CD4-positive, alpha-beta T cell treated with Interleukin-17A for 4 hours (primary cell): ENCODE results near the gene SCO2.

Experiments used
- DNase-seq: peaks from one replicate; pipeline ENCODE4 v3.0.0-alpha.2; 2020; ENCODE audit warnings: mixed read lengths

Gene SCO2

GRCh38 chr22:50490531-50491308, 34.7 kb downstream of the SCO2 start:
- peak; percentile 31 for DNase-seq

GRCh38 chr22:50489363-50490243, 35.8 kb downstream of the SCO2 start:
- DNase-seq: no peak

- no peak for DNase-seq
These were observed 36.5 kb downstream of the SCO2 start for GRCh38 chr22:50488886-50489285.

- no peak for DNase-seq
These were observed 37.3 kb downstream of the SCO2 start for GRCh38 chr22:50488006-50488677.

- DNase-seq: no peak
These were observed 38.0 kb downstream of the SCO2 start for GRCh38 chr22:50487290-50488005.

- no peak for DNase-seq
These were observed 38.7 kb downstream of the SCO2 start, which contains the start of gene MIOX for GRCh38 chr22:50486561-50487289. MIOX (plus strand) TSS chr22:50486859; CDS start chr22:50486898, 39 bp downstream.

- DNase-seq: no peak
These were observed 39.9 kb downstream of the SCO2 start for GRCh38 chr22:50485221-50486131.

- no peak for DNase-seq
These were observed 41.2 kb downstream of the SCO2 start for GRCh38 chr22:50483977-50484853.

GRCh38 chr22:50483556-50483955, 41.8 kb downstream of the SCO2 start:
- no peak for DNase-seq

- DNase-seq: no peak
These were observed 42.3 kb downstream of the SCO2 start for GRCh38 chr22:50483106-50483505.

GRCh38 chr22:50482107-50483074, 43.0 kb downstream of the SCO2 start:
- DNase-seq: no peak

GRCh38 chr22:50481440-50482106, 43.8 kb downstream of the SCO2 start, which contains the start of gene ADM2:
ADM2 (plus strand) TSS chr22:50481543; CDS start chr22:50481848, 305 bp downstream.
- DNase-seq: peak; percentile 86

- DNase-seq: no peak
These were observed 44.4 kb downstream of the SCO2 start for GRCh38 chr22:50481045-50481439.

GRCh38 chr22:50479721-50480120, 45.7 kb downstream of the SCO2 start:
- DNase-seq: no peak

GRCh38 chr22:50477923-50478322, 47.5 kb downstream of the SCO2 start:
- no peak for DNase-seq

- no peak for DNase-seq
These were observed 48.5 kb downstream of the SCO2 start for GRCh38 chr22:50476868-50477267.

GRCh38 chr22:50475652-50476002, 49.8 kb downstream of the SCO2 start:
- DNase-seq: no peak
